Activated CD4-positive, alpha-beta T cell treated with anti-CD3 and anti-CD28 coated beads, Interleukin-2, Interleukin-6, amounts not matched to agents 100 ng/mL and 50 ng/mL, durations not matched to agents 16 hours and 8 hours (primary cell): ENCODE data around the gene SERTAD3.
A peak's percentile ranks its signal among the peaks of the same experiment; 100 is the strongest.

Source experiments
- DNase-seq: peaks from one replicate; pipeline ENCODE4 v3.0.0-alpha.2; 2020

Gene SERTAD3

GRCh38 chr19:40407714-40408597, 36.2 kb downstream of the SERTAD3 start:
- DNase-seq = no peak

DNA sequence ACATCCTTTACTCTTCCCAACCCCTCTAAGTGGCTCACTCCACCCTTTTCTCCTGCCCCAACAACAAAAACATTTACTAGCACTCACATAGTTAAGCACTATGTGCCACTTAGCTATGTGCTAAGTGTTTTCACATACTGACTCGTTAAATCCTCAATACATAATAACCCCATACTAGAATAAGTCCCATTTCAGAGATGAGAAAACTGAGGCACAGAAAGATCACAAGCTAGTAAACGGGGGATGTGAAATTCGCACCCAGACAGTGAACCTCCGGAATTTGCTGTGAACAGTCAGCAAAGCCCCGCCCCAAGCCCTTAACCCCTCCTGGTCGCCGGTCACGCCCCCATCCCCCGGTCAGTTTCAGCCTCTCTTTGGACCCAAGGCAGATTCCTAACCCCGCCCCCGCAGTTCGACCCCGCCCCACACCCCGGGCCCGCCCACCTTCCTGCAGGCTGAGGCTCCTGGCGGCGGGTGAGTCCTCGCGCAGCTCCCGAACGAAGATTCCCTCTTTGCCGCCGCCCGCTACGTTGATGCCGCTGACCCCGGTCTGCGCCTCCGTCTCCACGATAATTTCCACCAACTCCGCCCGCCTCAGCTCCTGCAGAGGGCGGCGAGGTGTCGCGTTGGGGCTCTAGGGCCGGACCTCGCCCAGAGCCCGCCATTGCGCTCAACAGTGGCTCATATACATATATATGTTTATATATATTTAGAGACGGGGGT, 40.7 kb downstream of the SERTAD3 start:
- DNase-seq = peak; percentile 95

GRCh38 chr19:40400559-40400958, 43.6 kb downstream of the SERTAD3 start:
- no peak for DNase-seq

- peak; percentile 70 for DNase-seq
Measured at GRCh38 chr19:40398417-40399131, 45.6 kb downstream of the SERTAD3 start.

DNA sequence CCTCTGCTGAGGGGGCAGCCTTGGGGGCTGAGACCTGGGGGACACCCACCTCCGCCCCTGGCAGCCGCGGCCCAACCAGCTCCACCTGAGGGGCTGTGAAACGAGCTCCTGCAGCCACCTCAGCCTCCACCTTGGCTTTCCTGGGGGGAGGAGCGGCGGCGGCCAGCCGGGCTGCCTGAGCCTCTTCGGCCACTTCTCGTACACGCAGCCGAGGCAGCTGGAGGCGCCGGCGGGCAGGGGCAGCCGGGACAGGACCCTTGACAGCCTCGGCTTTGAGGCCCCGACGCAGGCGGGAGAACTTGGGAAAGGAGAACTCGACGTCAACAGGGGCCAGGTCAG, 46.6 kb downstream of the SERTAD3 start:
- no peak for DNase-seq

DNA sequence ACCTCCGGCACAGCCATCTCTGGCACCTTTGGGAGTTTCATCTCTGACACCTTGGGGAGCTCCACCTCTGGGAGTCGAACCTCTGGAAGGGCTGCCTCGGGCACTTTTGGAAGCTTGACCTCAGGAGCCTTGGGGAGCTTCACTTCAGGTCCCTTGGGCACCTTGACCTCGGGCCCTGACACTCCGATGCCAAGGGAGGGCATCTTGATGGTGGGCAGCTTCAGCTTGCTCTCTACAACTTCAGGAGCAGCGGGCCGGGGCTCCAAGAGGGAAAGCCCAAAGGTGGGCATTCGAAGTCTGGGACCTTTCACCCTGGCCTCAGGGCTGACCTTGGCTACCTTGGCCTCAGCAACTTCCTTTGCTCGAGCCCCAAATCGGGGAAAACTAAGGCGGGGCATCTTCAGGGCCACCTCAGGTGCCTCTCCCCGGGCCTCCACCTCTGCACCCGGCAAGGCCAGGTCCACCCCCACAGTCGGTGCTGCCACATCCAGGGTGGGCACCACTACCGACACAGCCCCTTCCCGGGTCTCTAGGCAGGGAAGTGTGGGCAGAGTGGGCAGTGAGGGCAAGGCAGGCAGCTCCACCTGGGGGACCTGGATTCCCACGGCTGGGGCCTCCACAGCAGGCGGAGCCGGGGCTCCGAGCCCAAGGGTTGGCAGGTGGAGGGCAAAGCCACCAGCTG, 47.1 kb downstream of the SERTAD3 start:
- DNase-seq = no peak

- DNase-seq = no peak
Measured at GRCh38 chr19:40395956-40396355, 48.2 kb downstream of the SERTAD3 start.

DNA sequence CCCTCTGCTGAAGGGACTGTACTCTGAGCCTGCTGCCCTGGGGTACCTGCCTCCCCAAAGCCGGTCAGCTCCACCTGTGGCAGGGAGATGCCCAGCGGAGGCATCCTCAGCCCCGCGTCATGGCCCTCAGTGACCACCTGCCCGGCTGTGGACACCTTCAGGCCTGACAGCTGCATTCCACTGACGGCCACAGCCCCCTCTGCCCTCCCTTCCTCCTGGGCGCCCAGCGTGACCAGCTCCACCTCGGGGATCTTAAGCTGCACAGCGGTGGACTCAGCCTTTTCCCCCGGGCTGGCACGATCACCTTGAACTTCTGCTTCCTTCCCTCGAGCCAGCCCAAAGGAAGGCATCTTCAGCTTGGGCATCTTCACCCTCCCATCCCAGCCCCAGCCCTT, 49.3 kb downstream of the SERTAD3 start:
- no peak for DNase-seq

DNA sequence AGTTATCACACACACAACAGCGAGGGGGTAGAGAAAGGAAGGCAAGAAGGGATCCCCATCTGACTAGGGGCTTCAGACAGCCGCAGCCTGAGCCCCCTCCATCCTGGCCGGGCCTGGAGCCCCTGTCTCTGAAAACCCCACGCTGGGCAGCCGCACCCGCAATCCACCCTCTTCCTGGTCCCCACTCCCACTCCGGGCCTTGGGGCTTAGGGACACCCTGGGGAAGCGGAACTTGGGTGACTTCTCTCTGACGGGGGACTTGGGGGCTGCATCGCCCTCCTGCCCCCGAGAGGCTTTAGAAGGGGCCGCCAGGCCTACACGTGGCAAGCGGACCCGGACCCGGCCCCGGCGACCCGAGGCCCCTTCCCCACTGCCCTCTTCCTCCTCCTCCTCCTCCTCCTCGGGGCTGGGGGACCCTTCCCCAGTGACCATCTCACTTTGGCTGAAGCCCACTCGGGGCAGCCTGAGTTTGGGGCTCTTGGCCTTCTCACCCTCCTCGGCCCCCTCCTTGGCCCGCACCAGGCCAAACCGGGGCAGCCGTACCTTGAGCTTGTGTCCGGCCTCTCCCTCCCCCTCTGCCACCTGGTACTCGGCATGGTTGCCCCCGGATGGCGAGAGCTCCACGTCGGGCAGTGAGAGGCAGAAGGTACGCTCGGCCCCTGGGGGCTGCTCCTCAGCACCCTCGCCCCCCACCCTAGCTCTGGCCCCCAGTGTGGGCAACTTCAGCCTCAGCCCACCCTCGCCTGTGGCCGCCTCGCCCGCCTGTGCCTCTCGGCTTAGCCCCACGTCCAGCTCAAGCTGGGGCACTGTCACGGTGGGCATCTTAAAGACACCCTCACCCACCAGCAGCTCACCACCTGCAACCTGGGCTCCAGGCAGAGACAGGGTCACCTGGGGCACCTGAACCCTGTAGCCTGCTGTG, 50.0 kb downstream of the SERTAD3 start:
- DNase-seq = no peak

- DNase-seq = no peak
Measured at GRCh38 chr19:40392894-40393517, 51.1 kb downstream of the SERTAD3 start.

DNA sequence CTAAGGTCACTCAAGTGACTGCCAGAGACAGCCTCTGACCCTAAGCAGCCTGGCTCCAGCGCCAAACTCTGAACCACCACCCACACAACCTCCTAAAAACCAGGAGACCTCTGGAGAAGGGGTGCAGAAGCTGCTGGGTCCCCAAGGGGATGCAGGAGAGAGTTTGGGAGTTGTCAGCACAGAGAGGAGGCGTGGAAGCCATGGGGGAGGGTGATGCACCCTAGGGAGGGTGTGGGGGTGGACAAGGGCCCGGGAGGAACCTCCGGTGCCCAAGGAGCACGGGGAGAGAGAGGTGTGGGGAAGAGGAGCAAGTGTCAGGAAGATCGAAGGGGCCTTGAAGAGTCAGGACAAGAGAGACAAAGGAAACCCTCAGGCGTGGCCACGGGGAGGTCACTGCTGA, 52.0 kb downstream of the SERTAD3 start:
- no peak for DNase-seq
